ENCODE results near the gene FBXW11. TPM values are rescaled to one million over a fixed set of nuclear protein-coding genes. Genes with fewer than 3 reads are reported as not detected.

FBXW11 gene
- total RNA-seq, 4 donors from 2014 or later: 22.8 to 44.8 (median 40.3) TPM

GRCh38 chr5:171999100-171999499 lies 7.3 kb downstream of the FBXW11 start:
- in situ Hi-C loops (cut with MboI; ENCODE audit: low pct_ligation_motif_present in 1 of 4, low pct_unique_long_range_greater_than_20kb in 1 of 4, low sequenced_read_pairs in 3 of 4) (no loop called here), intact Hi-C loops (cut with DNase I; ENCODE audit: low total_unique reads) (no loop called here)
- H3K9me3 ChIP-seq: no peaks in the 10 kb centered on the region
- no peak for TF ChIP-seq CTCF (IDR thresholded peaks at IDR 0.05)
- no peak for TF ChIP-seq POLR2AphosphoS5 (IDR thresholded peaks at IDR 0.05)
- no peak for TF ChIP-seq EP300 (IDR thresholded peaks at IDR 0.05; ENCODE audit: low read depth)
- no peak for TF ChIP-seq POLR2A (IDR thresholded peaks at IDR 0.05)
- peaks cover 12 to 79% (median 21%) of the 10 kb centered on the region in 4 donors for H3K4me1 ChIP-seq
- no peaks in the 10 kb centered on the region for H3K27me3 ChIP-seq
- no peak for DNase-seq
- no peak overlapping the region for H3K4me3 ChIP-seq
- 67 to 78% methylated on average over 2 of the region's 2 CpGs for WGBS, 2 donors (ENCODE audit: low coverage in 1 of 2)
- no peaks in the 10 kb centered on the region for H3K36me3 ChIP-seq
- no peak overlapping the region for H3K27ac ChIP-seq

GRCh38 chr5:171997011-171997410 lies 9.4 kb downstream of the FBXW11 start:
- DNase-seq: no peak
- H3K4me1 ChIP-seq: peaks cover 5 to 58% (median 8%) of the 10 kb centered on the region in 4 donors
- intact Hi-C loops (cut with DNase I; ENCODE audit: low total_unique reads): no loop called here
- no peak overlapping the region for H3K27ac ChIP-seq
- TF ChIP-seq POLR2AphosphoS5 (IDR thresholded peaks at IDR 0.05): no peak
- no peak for TF ChIP-seq CTCF (IDR thresholded peaks at IDR 0.05)
- no peak for TF ChIP-seq POLR2A (IDR thresholded peaks at IDR 0.05)
- no peak for TF ChIP-seq EP300 (IDR thresholded peaks at IDR 0.05; ENCODE audit: low read depth)
- H3K9me3 ChIP-seq: no peaks in the 10 kb centered on the region
- H3K4me3 ChIP-seq: no peak overlapping the region
- no peaks in the 10 kb centered on the region for H3K27me3 ChIP-seq
- in situ Hi-C loops (cut with MboI; ENCODE audit: low pct_ligation_motif_present in 1 of 4, low pct_unique_long_range_greater_than_20kb in 1 of 4, low sequenced_read_pairs in 3 of 4): no loop called here
- WGBS, 2 donors (ENCODE audit: low coverage in 1 of 2): 83% methylated on average over 3 of the region's 3 CpGs
- no peaks in the 10 kb centered on the region for H3K36me3 ChIP-seq

GRCh38 chr5:171992813-171993212 lies 13.6 kb downstream of the FBXW11 start:
- no peak for DNase-seq
- WGBS, 2 donors (ENCODE audit: low coverage in 1 of 2): 86 to 89% methylated on average over 2 of the region's 2 CpGs
- intact Hi-C loops (cut with DNase I; ENCODE audit: low total_unique reads) (no loop called here), in situ Hi-C loops (cut with MboI; ENCODE audit: low pct_ligation_motif_present in 1 of 4, low pct_unique_long_range_greater_than_20kb in 1 of 4, low sequenced_read_pairs in 3 of 4) (no loop called here)
- Histone ChIP-seq H3K4me1 (peaks cover 0 to 38% (median 4%) of the 10 kb centered on the region in 4 donors), H3K36me3 (no peaks in the 10 kb centered on the region), H3K27me3 (no peaks in the 10 kb centered on the region), H3K4me3 (no peak overlapping the region), H3K9me3 (no peaks in the 10 kb centered on the region), H3K27ac (no peak overlapping the region)
- TF ChIP-seq CTCF (IDR thresholded peaks at IDR 0.05) (no peak), POLR2AphosphoS5 (IDR thresholded peaks at IDR 0.05) (no peak), POLR2A (IDR thresholded peaks at IDR 0.05) (no peak), EP300 (IDR thresholded peaks at IDR 0.05; ENCODE audit: low read depth) (no peak)

- Histone ChIP-seq H3K27me3 (no peaks in the 10 kb centered on the region), H3K4me1 (peaks cover 0 to 36% (median 4%) of the 10 kb centered on the region in 4 donors), H3K36me3 (no peaks in the 10 kb centered on the region), H3K4me3 (no peak overlapping the region), H3K27ac (no peak overlapping the region), H3K9me3 (no peaks in the 10 kb centered on the region)
- in situ Hi-C loops (cut with MboI; ENCODE audit: low pct_ligation_motif_present in 1 of 4, low pct_unique_long_range_greater_than_20kb in 1 of 4, low sequenced_read_pairs in 3 of 4): no loop called here
- WGBS, 2 donors (ENCODE audit: low coverage in 1 of 2): 91% methylated on average over 3 of the region's 3 CpGs; no CpG with 5 or more reads in 1 of the 2 donors
- no peak for DNase-seq
- TF ChIP-seq EP300 (IDR thresholded peaks at IDR 0.05; ENCODE audit: low read depth): no peak
- no peak for TF ChIP-seq POLR2AphosphoS5 (IDR thresholded peaks at IDR 0.05)
- TF ChIP-seq CTCF (IDR thresholded peaks at IDR 0.05): no peak
- TF ChIP-seq POLR2A (IDR thresholded peaks at IDR 0.05): no peak
- intact Hi-C loops (cut with DNase I; ENCODE audit: low total_unique reads): no loop called here
These were observed 14.1 kb downstream of the FBXW11 start for GRCh38 chr5:171992305-171992704.

All from transverse colon (tissue), 4 donors.